Sigmoid colon (tissue), 4 donors: ENCODE results near the gene DDX39A.

Experiments
- POLR2A ChIP-seq, 2 donors: fragments of 450-650 bp; IDR thresholded peaks; one replicate each; pipeline ENCODE4 v1.6.1; 2016; ENCODE audit warnings: antibody characterized with exemption in 2 of 2, mild to moderate bottlenecking in 2 of 2, moderate library complexity in 2 of 2
- POLR2AphosphoS5 ChIP-seq, 4 donors: sonication (generic); formaldehyde crosslinking; IDR thresholded peaks; one replicate each; pipeline ENCODE4 v1.6.1; 2017; ENCODE audit warnings: antibody characterized with exemption in 4 of 4
- TF ChIP-seq, protein P1 (sequence below), 4 experiments: fragments of 450-650 bp in 3 of 4; fragments of 200-600 bp in 1 of 4; IDR thresholded peaks; one replicate each; pipeline ENCODE4 v1.5.1; 2016 to 2019; ENCODE audit warnings: antibody characterized with exemption in 4 of 4, mild to moderate bottlenecking in 3 of 4, moderate library complexity in 2 of 4

DNA sequence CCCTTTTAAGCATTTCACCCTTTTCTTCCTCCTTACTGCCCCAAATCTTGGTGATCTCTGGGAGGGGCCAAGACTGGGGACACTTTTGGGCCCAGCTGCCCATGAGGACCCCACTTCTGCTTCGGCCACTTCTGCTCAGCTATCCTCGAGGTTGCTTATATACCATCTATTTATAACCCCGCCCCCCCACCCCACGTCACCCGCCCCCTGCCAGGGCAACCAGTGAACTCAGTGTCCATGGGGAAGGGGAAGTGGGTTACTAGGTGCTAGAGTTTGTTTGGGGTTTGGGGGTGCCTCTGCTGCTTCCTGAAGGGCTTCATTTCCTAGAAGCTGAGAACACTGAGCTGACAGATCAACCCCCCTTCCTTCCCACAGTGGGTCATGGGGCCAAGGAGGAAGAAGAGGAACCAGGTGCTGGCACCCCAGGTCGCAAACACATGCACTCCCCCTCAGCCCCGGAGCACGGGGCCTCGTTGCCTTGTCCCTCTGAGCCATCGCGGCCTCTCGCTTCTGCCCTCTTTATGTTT, 44.0 kb downstream of the DDX39A start:
- TF ChIP-seq, protein P1, sequence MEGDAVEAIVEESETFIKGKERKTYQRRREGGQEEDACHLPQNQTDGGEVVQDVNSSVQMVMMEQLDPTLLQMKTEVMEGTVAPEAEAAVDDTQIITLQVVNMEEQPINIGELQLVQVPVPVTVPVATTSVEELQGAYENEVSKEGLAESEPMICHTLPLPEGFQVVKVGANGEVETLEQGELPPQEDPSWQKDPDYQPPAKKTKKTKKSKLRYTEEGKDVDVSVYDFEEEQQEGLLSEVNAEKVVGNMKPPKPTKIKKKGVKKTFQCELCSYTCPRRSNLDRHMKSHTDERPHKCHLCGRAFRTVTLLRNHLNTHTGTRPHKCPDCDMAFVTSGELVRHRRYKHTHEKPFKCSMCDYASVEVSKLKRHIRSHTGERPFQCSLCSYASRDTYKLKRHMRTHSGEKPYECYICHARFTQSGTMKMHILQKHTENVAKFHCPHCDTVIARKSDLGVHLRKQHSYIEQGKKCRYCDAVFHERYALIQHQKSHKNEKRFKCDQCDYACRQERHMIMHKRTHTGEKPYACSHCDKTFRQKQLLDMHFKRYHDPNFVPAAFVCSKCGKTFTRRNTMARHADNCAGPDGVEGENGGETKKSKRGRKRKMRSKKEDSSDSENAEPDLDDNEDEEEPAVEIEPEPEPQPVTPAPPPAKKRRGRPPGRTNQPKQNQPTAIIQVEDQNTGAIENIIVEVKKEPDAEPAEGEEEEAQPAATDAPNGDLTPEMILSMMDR (IDR thresholded peaks at IDR 0.05), result no peak
- no peak for TF ChIP-seq POLR2A (IDR thresholded peaks at IDR 0.05)
- peak in 1 of 4 donors; percentile 32 for TF ChIP-seq POLR2AphosphoS5 (IDR thresholded peaks at IDR 0.05)
